Endothelial cell of umbilical vein (primary cell): ENCODE data around the gene PLN. TPM values are rescaled to one million over a fixed set of nuclear protein-coding genes. Genes with fewer than 3 reads are reported as not detected.

Source experiments
- BruUV-seq: library from RNA; stranded (reverse); fragments of 400-500 nt; replicated peaks from 2 replicates; lab custom pipeline; 2021; lab: Mats Ljungman, UMichigan
- CTCF ChIA-PET: fragments of 300-600, 350-600 bp; sonication (Branson Sonifier 250); formaldehyde crosslinking; loops from one replicate; lab custom pipeline; 2021; ENCODE audit warnings: antibody characterized with exemption, inconsistent platforms; lab: Charles Lee
- POLR2A ChIA-PET: fragments of 300-600, 350-600 bp; sonication (Branson Sonifier 250); formaldehyde crosslinking; loops from one replicate; lab custom pipeline; 2021; ENCODE audit warnings: antibody characterized with exemption, inconsistent platforms; lab: Charles Lee
- DNase-seq: peaks from one replicate; pipeline ENCODE4 v3.0.0-alpha.2; 2011; ENCODE audit warnings: low read depth, low spot score
- FAIRE-seq: peaks from 2 replicates; lab custom pipeline; 2011; peaks lifted over from hg19 to GRCh38; lab: Jason Lieb, UNC
- H2AFZ ChIP-seq: 2 replicates; pipeline ENCODE4 v1.6.0; 2012; ENCODE audit warnings: low read depth, low read length, control low read depth, inconsistent platforms
- H3K27ac ChIP-seq: 2 replicates; pipeline ENCODE4 v1.5.1; 2011; ENCODE audit warnings: low read depth, mild to moderate bottlenecking, control low read depth, low read length, moderate library complexity; ENCODE audit not compliant: insufficient read depth
- H3K27me3 ChIP-seq, 2 experiments: 2 replicates each; pipeline versions ENCODE4 v1.6.0 to v1.6.1; 2011; ENCODE audit warnings: low read length in 2 of 2, mixed read lengths in 1 of 2; ENCODE audit not compliant: control insufficient read depth in 2 of 2, insufficient read depth in 2 of 2
- H3K36me3 ChIP-seq, 2 experiments: 2 replicates in 1 of 2; 3 replicates in 1 of 2; pipeline ENCODE4 v1.5.1; 2011; ENCODE audit warnings: low read length in 2 of 2, mild to moderate bottlenecking in 1 of 2, moderate library complexity in 1 of 2; ENCODE audit not compliant: control insufficient read depth in 2 of 2, insufficient read depth in 2 of 2; ENCODE audit errors: extremely low read depth in 1 of 2
- H3K4me1 ChIP-seq: 3 replicates; pipeline ENCODE4 v1.5.1; 2011; ENCODE audit warnings: mild to moderate bottlenecking, low read length; ENCODE audit not compliant: control insufficient read depth, insufficient read depth; ENCODE audit errors: extremely low read depth
- H3K4me2 ChIP-seq: 2 replicates; pipeline ENCODE4 v1.6.1; 2011; ENCODE audit warnings: low read length, control low read depth, mixed read lengths; ENCODE audit not compliant: insufficient read depth
- H3K4me3 ChIP-seq, 3 experiments: fragments of 200-600 bp in 1 of 3; sonication (generic), shearing (Covaris generic) in 1 of 3; replicated peaks in 1 of 3; 2 replicates each; pipeline ENCODE4 v1.5.1; 2011 to 2016; ENCODE audit warnings: control low read depth in 3 of 3, low read length in 3 of 3, mild to moderate bottlenecking in 2 of 3, inconsistent platforms in 1 of 3, low read depth in 1 of 3, moderate library complexity in 1 of 3; ENCODE audit not compliant: insufficient read depth in 1 of 3
- H3K79me2 ChIP-seq: 2 replicates; pipeline ENCODE4 v1.6.0; 2012; ENCODE audit warnings: low read length, inconsistent platforms; ENCODE audit not compliant: control insufficient read depth, insufficient read depth
- H3K9ac ChIP-seq: replicated peaks from 2 replicates; pipeline ENCODE3; 2011; ENCODE audit warnings: low read length, control low read depth; ENCODE audit not compliant: insufficient read depth; ENCODE audit errors: extremely low read depth
- H3K9me1 ChIP-seq: replicated peaks from 3 replicates; pipeline ENCODE4 v1.6.0; 2011; ENCODE audit warnings: mild to moderate bottlenecking, low read length; ENCODE audit not compliant: control insufficient read depth, insufficient read depth; ENCODE audit errors: extremely low read depth
- H3K9me3 ChIP-seq: replicated peaks from 2 replicates; pipeline ENCODE4 v1.5.1; 2012; ENCODE audit warnings: low read length, inconsistent platforms; ENCODE audit not compliant: control insufficient read depth, insufficient read depth
- H4K20me1 ChIP-seq: replicated peaks from 2 replicates; pipeline ENCODE3; 2011; ENCODE audit warnings: mild to moderate bottlenecking, low read length; ENCODE audit not compliant: control insufficient read depth, insufficient read depth; ENCODE audit errors: extremely low read depth
- EZH2 ChIP-seq: IDR thresholded peaks from 2 replicates; pipeline ENCODE4 v1.6.1; 2012; ENCODE audit warnings: borderline replicate concordance, low read depth, mild to moderate bottlenecking, moderate library complexity, low read length, inconsistent platforms; ENCODE audit not compliant: severe bottlenecking
- FOS ChIP-seq: IDR thresholded peaks from 2 replicates; pipeline ENCODE4 v1.6.1; 2011; ENCODE audit warnings: mild to moderate bottlenecking, low read length, moderate library complexity, borderline replicate concordance; ENCODE audit not compliant: insufficient read depth
- GATA2 ChIP-seq: IDR thresholded peaks from 2 replicates; pipeline ENCODE4 v1.7.0; 2011; ENCODE audit warnings: low read depth, mild to moderate bottlenecking, moderate library complexity, mixed read lengths, low read length; ENCODE audit not compliant: insufficient read length, insufficient read depth
- JUN ChIP-seq: IDR thresholded peaks from 2 replicates; pipeline ENCODE4 v1.6.1; 2011; ENCODE audit warnings: borderline replicate concordance, low read depth; ENCODE audit not compliant: insufficient read length, insufficient read depth
- MYC ChIP-seq: IDR thresholded peaks from one replicate; pipeline ENCODE4 v1.6.1; 2011; ENCODE audit warnings: mild to moderate bottlenecking, low read depth, low read length
- POLR2A ChIP-seq: IDR thresholded peaks from 2 replicates; pipeline ENCODE4 v1.6.1; 2012; ENCODE audit warnings: low read depth, mild to moderate bottlenecking, control low read depth, low read length
- POLR2AphosphoS5 ChIP-seq: IDR thresholded peaks from 2 replicates; pipeline ENCODE4 v1.6.1; 2012; ENCODE audit warnings: low read depth, mild to moderate bottlenecking, control low read depth, low read length, moderate library complexity; ENCODE audit not compliant: insufficient read depth
- dilution Hi-C: fragments of 300-500 bp; cut with MboI; formaldehyde crosslinking; loops from one replicate; pipeline ENCODE4 v1.15.0; 2019; ENCODE audit warnings: low sequenced_read_pairs; ENCODE audit not compliant: extremely low pct_ligation_motif_present
- intact Hi-C: fragments of 100-400 bp; cut with micrococcal nuclease; formaldehyde crosslinking; loops from one replicate; pipeline ENCODE4 v1.10.0; 2022
- polyA plus RNA-seq, 4 experiments: library from polyadenylated mRNA; depleted of rRNA in 3 of 4; stranded (reverse) in 3 of 4; unstranded in 1 of 4; fragments of >200 nt; gene quantifications; 2 replicates each; pipeline versions ENCODE4 v1.2.1 to v1.2.3, GENCODE V29; 2011 to 2012; ENCODE audit warnings: missing spikeins in 1 of 4
- total RNA-seq: library from RNA; stranded (reverse); gene quantifications from 2 replicates; pipeline ENCODE4 v1.2.3, GENCODE V29; 2021
- TF ChIP-seq, protein P1 (sequence below), 2 donors: IDR thresholded peaks; 1 replicate in 1 of 2; 2 replicates in 1 of 2; pipeline ENCODE4 v1.5.1; 2011; ENCODE audit warnings: low read length in 2 of 2, mild to moderate bottlenecking in 2 of 2, moderate library complexity in 2 of 2, control low read depth in 1 of 2, inconsistent platforms in 1 of 2, low read depth in 1 of 2; ENCODE audit not compliant: insufficient read depth in 1 of 2; ENCODE audit errors: extremely low read depth in 1 of 2
- TF ChIP-seq, protein P2 (sequence below): IDR thresholded peaks from 2 replicates; pipeline ENCODE4 v1.6.1; 2011; ENCODE audit not compliant: insufficient read depth, insufficient read length

Gene PLN
- total and polyA plus RNA-seq, 2 donors (not counting 3 experiments of a cell fraction or from before 2014, with no cell fraction given) = not detected

DNA sequence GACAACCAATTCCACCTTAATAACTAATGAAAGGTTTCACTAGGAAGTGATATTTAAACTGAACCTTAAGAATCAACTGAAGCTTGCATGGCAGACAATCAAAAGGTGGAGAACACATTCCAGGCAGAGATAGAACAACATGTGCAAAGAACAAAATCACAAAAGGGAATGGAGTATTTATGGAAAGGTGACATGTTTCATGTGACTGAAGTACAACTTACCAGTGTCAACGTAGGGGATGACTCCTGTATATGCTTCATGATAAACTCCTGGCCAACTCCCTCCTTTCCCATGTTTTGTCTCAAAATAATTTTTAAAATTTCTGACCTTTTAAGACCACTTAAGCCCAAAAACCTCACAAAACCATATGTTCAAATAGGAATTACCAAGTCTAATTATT, 6.6 kb downstream of the PLN start:
- no peaks in the 10 kb centered on the region for H3K9me1 ChIP-seq
- intact Hi-C loops = no loop called here
- no peak overlapping the region for H3K27ac ChIP-seq
- no peak for DNase-seq
- H3K79me2 ChIP-seq = no peaks in the 10 kb centered on the region
- no peak overlapping the region for H3K9ac ChIP-seq
- H3K4me1 ChIP-seq = peaks cover 11% of the 10 kb centered on the region
- POLR2A ChIA-PET = no interaction called here
- dilution Hi-C loops = no loop called here
- no peaks in the 10 kb centered on the region for H3K36me3 ChIP-seq
- TF ChIP-seq JUN (no peak), FOS (no peak), GATA2 (no peak), POLR2A (no peak), EZH2 (no peak), POLR2AphosphoS5 (no peak), MYC (no peak)
- TF ChIP-seq, protein P1, sequence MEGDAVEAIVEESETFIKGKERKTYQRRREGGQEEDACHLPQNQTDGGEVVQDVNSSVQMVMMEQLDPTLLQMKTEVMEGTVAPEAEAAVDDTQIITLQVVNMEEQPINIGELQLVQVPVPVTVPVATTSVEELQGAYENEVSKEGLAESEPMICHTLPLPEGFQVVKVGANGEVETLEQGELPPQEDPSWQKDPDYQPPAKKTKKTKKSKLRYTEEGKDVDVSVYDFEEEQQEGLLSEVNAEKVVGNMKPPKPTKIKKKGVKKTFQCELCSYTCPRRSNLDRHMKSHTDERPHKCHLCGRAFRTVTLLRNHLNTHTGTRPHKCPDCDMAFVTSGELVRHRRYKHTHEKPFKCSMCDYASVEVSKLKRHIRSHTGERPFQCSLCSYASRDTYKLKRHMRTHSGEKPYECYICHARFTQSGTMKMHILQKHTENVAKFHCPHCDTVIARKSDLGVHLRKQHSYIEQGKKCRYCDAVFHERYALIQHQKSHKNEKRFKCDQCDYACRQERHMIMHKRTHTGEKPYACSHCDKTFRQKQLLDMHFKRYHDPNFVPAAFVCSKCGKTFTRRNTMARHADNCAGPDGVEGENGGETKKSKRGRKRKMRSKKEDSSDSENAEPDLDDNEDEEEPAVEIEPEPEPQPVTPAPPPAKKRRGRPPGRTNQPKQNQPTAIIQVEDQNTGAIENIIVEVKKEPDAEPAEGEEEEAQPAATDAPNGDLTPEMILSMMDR (IDR thresholded peaks at IDR 0.05; ENCODE audit: extremely low read depth in 1 of 2, insufficient read depth in 1 of 2, low read depth in 1 of 2, low read length in 2 of 2) = no peak
- TF ChIP-seq, protein P2, sequence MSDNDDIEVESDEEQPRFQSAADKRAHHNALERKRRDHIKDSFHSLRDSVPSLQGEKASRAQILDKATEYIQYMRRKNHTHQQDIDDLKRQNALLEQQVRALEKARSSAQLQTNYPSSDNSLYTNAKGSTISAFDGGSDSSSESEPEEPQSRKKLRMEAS = no peak
- H4K20me1 ChIP-seq = no peaks in the 10 kb centered on the region
- no peaks in the 10 kb centered on the region for H3K27me3 ChIP-seq
- H3K9me3 ChIP-seq = no peaks in the 10 kb centered on the region
- no peak overlapping the region for H3K4me3 ChIP-seq
- H2AFZ ChIP-seq = no peak overlapping the region
- BruUV-seq = no TSS peak
- H3K4me2 ChIP-seq = no peak overlapping the region
- CTCF ChIA-PET = interaction anchor here (1.6 kb wide), 1 partner anchor 26 kb away, joined by 6 read pairs; no protein-coding TSS in a partner anchor
- FAIRE-seq = no peak
